Stimulated activated CD8-positive, alpha-beta memory T cell treated with anti-CD3 and anti-CD28 coated beads, Interleukin-7, amount 100 ng/mL, for 48 hours (primary cell): ENCODE results near the gene XPO4.

Source experiments
- DNase-seq, 2 donors: peaks; one replicate each; pipeline ENCODE4 v3.0.0-alpha.2; 2020; ENCODE audit warnings: low read depth in 1 of 2; ENCODE audit errors: extremely low read depth in 1 of 2

Gene XPO4

GRCh38 chr13:20831254-20831653, 71.3 kb downstream of the XPO4 start:
- no peak for DNase-seq

DNA sequence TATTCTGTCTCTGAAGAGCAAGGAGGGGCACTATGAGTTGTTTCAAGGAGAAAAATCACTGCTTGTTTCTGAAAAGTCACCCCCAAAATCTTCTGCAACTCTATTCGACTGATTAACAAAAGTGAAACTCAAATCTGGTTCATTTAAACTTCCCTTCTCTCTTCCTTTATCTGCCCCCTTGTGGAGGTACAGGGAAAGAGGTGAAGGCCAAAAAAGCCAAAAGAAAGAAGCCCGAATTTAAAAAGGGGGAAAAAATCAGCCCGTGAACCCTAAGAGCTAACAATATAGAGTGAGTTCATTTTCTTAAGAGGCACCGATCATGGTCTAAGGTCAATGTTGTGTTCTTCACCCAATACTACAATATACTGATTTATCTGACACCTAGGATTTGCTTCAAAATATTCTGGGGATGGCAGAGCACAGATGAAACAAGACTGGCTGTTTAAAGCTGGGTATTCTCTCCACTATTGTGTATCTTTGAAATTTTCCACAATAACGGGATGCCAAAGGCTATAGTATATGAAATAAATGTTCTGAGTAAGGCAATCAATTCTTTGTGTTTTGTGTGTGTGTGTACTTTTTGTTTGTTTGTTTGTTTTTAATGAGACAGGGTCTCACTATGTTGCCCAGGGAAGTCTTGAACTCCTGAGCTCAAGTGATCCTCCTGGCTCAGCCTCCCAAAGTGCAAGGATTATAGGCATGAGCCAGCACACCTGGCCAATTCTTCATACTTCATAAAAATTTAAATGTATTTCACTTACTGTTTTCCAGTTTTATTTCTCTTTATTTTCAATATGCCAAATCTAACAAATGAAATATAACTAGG, 73.8 kb downstream of the XPO4 start:
- DNase-seq = no peak

DNA sequence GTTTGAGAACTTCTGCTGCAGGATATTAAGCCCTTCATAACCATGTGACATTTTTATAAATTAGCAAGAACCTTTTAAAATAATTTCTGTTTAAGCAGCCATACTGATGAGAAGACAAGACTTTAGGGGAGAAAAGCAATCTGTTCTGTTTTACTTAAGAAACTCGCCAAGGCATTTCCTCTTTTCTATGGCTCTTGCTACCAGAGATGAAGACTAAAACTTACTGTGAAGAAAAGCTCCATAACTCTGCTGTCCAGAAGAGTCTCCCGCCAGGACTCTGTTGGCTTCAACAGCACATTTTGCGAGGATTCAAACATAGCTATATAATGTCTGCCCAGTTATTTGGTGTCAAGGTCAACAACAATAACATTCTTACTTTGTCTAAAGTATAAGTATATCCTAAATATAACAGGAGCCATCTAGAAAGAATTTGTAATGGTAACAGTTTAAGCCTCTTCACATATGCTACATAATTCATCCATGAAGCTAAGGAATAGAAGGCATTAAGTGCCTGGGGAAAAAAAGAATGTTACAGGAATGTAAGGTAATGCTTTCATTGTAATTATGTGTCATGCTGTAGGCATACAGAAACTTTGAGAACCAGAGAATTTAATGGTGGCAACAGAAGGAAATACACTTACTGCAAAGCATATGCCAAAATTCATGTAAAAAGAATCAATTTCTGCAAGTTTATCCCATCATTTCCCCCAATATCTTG, 75.5 kb downstream of the XPO4 start:
- DNase-seq = no peak

DNA sequence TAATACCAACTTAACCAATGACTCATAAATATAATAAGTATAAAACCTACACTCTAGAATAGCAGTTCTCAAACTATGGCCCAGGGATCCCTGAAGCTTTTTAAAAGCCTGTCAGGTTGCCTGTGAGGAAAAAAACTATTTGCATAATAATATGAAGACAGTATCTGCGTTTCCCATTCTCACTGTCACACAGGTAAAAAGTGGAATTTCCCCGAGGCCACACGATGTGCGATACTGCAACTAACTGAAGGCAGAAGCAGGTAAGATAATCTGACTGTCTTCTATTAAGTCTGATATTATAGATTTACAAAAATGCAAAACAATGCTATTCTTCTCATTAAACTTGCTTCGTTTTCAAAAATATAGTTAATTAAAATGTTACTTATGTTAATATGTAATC, 76.2 kb downstream of the XPO4 start:
- no peak for DNase-seq

GRCh38 chr13:20825477-20825875, 77.1 kb downstream of the XPO4 start:
- no peak for DNase-seq

GRCh38 chr13:20824762-20825476, 77.6 kb downstream of the XPO4 start:
- DNase-seq = no peak

- DNase-seq = no peak
These were observed 79.5 kb downstream of the XPO4 start for GRCh38 chr13:20823071-20823470.

DNA sequence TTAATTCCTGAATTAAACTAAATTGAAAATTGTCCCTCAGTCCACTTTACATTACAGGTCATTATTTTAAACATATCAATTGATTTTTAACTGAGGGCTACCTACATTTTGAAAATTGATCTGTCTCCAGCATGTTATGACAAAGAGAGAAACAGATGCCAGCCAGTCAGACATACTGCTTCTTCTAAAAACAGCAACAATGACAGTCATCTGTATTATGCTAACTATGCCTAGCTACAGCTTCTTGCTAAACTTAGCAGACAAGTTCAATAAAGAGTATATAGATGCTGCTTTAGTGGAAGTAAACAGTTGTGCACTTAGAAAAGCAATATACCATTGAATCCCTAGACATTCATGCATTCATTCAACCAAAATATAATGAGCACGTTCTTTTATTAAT, 80.1 kb downstream of the XPO4 start:
- DNase-seq = no peak

GRCh38 chr13:20819715-20820114, 82.8 kb downstream of the XPO4 start:
- no peak for DNase-seq

GRCh38 chr13:20815464-20815863, 87.1 kb downstream of the XPO4 start:
- no peak for DNase-seq

GRCh38 chr13:20814224-20814910, 88.2 kb downstream of the XPO4 start:
- DNase-seq = no peak

DNA sequence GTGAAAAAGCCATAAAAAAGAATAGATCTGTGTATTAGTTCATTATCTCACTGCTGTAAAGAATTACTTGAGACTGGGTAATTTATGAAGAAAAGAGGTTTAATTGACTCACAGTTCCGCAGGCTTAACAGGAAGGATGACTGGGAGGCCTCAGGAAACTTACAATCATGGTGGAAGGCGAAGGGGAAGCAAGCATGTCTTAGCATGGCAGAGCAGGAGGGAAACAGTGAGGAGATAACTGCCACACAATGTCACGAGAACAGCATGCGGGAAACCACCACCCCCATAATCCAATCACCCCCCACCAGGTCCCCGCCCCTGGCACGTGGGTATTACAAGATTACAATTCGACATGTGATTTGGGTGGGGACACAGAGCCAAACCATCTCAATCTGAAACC, 89.7 kb downstream of the XPO4 start:
- no peak for DNase-seq

DNA sequence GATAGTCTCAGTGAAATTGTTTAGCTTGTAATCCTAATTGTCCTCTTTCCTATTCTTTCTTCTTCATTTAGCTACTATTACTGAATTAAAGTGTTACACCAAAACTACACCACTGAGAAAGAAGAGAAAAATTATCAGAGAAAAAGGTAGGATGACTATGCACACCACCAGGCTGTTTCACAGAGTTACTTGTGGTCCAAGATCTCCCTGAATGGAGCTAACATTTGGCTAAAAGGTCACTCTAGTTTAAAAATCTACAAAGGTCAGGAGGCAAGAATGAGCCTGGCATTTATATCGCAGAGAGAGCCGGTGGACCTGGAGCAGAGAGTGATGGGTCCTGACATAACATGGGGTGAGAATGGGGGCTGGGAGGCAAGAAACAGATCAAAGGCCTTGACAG, 91.7 kb downstream of the XPO4 start:
- no peak for DNase-seq

GRCh38 chr13:20808874-20809273, 93.7 kb downstream of the XPO4 start:
- no peak for DNase-seq

GRCh38 chr13:20803180-20803965, 99.2 kb downstream of the XPO4 start:
- no peak for DNase-seq

GRCh38 chr13:20801707-20802106, 100.8 kb downstream of the XPO4 start:
- no peak for DNase-seq

DNA sequence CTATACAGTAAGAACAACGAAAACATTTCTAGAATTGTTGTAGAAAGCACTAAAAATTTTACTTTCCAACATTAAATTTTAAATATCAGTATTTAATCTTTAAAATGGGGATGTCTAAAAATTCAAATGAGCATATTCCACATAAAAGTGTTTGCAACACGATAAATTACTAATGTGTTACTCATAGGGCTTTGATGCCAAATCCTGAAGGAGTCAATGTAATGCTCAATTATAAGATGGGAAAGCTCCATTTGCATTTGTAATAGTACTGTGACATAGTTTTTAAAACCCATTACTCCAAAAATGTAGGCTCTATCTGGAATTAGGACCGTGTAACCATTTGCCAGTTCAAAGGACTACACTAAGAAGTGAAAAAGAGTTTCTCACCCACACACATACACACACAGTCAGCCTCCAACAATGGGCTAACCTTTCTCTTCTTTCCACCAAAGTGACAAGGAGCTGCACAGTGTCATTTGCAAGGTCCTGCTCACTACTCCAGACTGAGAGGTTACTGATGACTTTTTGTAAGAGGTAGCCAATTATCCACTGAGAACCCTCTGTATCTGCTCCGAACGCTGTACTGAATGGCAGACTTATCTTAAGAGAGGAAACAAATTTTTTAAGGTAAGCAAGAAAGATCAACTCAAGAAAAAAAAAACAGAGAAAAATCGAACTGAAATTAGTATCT, 102.7 kb downstream of the XPO4 start:
- DNase-seq = no peak

DNA sequence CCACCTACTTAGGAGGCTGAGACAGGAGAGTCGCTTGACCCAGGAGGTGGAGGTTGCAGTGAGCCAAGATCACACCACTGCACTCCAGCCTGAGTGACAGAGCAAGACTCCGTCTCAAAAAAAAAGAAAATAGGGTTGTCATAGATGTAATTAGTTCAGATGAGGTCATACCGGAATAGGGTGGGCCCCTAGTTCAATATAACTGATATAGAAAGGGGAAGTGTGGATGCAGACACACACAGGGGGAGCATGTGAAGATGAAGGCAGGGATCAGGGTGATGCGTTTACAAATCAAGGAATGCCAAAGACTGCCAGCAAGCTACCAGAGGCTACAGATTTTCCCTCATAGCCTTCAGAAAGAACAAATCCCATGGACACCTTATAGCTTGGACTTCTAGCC, 104.5 kb downstream of the XPO4 start:
- no peak for DNase-seq

DNA sequence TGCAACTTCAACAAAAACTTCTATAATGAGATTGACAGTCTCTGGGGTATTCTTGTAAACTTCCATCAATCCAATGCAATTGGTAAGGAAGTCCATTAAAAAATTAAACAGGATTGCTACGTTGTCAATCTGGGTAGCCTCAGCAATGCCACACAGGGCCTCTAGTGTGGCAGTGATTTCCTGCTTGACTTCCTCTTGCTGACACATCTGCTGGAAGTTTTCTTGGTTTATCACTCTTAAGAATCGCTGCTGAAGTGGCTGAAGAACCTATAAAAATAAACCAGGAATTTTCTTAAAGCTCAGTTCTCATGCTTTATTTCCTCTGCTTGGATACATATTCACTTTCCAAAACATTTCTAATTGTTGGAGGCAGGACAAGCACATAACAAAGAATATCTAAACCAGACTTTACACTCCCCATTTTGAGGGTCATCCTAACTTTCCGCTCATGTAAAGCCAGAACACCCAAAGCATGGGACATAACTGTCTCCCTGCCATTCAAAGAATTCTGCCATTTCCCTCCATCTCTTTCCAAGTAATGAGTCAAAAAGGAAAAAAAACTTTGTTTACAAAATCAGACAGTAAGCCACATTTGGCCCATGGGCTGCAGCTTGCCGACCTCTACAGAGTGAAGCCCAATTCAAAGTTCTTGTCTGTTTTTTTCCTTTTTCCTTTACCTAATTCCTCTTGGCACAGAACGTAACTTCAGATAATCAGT, 105.6 kb downstream of the XPO4 start:
- no peak for DNase-seq
